Kidney (tissue), 14 donors: Measurements from ENCODE around the gene SNED1. TPM values are rescaled to one million over a fixed set of nuclear protein-coding genes. Genes with fewer than 3 reads are reported as not detected.

Source experiments
- DNase-seq, 5 donors: peaks; one replicate each; pipeline ENCODE4 v3.0.0-alpha.2; 2013 to 2020
- FAIRE-seq: peaks from 2 replicates; lab custom pipeline; 2012; peaks lifted over from hg19 to GRCh38; lab: Jason Lieb, UNC
- H3K27ac ChIP-seq, 2 donors: one replicate each; pipeline ENCODE4 v1.7.0; 2013; ENCODE audit warnings: low read depth in 2 of 2, low read length in 2 of 2, inconsistent platforms in 1 of 2
- H3K27me3 ChIP-seq: one replicate; pipeline ENCODE4 v1.7.1; 2013; ENCODE audit warnings: low read length, inconsistent platforms; ENCODE audit not compliant: control insufficient read depth, insufficient read depth
- H3K36me3 ChIP-seq, 3 donors: one replicate each; pipeline versions ENCODE4 v1.7.0 to v1.7.1; 2013; ENCODE audit warnings: low read length in 3 of 3, control low read depth in 1 of 3, inconsistent platforms in 1 of 3; ENCODE audit not compliant: insufficient read depth in 3 of 3, control insufficient read depth in 2 of 3
- H3K4me1 ChIP-seq, 3 donors: one replicate each; pipeline versions ENCODE4 v1.7.0 to v1.7.1; 2013; ENCODE audit warnings: low read length in 3 of 3, inconsistent platforms in 1 of 3, low read depth in 1 of 3; ENCODE audit not compliant: control insufficient read depth in 2 of 3, insufficient read depth in 2 of 3
- H3K4me3 ChIP-seq, 3 donors: one replicate each; pipeline versions ENCODE4 v1.7.0 to v1.8.1; 2013; ENCODE audit warnings: low read length in 3 of 3, control low read depth in 1 of 3, inconsistent platforms in 1 of 3
- H3K9ac ChIP-seq, 3 donors: one replicate each; pipeline versions ENCODE4 v1.7.0 to v1.7.1; 2013; ENCODE audit warnings: low read length in 3 of 3, control low read depth in 1 of 3, inconsistent platforms in 1 of 3
- H3K9me3 ChIP-seq, 3 donors: one replicate each; pipeline versions ENCODE4 v1.7.0 to v1.7.1; 2013; ENCODE audit warnings: low read length in 3 of 3, control low read depth in 1 of 3, inconsistent platforms in 1 of 3; ENCODE audit not compliant: control insufficient read depth in 2 of 3, insufficient read depth in 1 of 3
- intact Hi-C: fragments of 100-400 bp; cut with DNase I; formaldehyde crosslinking; loops from one replicate; pipeline ENCODE4 v1.11.1; 2022
- polyA plus RNA-seq: library from polyadenylated mRNA; stranded (reverse); fragments of 350-450 nt; fragmentation: Illumina TruSeq; extraction: RNeasy Lipid Tissue Mini Kit (QIAGEN cat#74804); gene quantifications from one replicate; pipeline ENCODE4 v1.2.3, GENCODE V29; 2014; ENCODE audit warnings: low read depth, low replicate concordance; ENCODE audit not compliant: insufficient read depth
- total RNA-seq: library from RNA; stranded (reverse); fragmentation: NEBNext Ultra II Directional; extraction: Animal tissue kit (Norgen Biotek cat#: 25700); gene quantifications from one replicate; pipeline ENCODE4 v1.2.1, GENCODE V29; 2021
- TF ChIP-seq, protein P1 (sequence below): IDR thresholded peaks from 3 replicates; pipeline ENCODE4 v1.5.1; 2012; ENCODE audit warnings: mild to moderate bottlenecking, moderate library complexity, borderline replicate concordance; ENCODE audit not compliant: insufficient read depth; ENCODE audit errors: extremely low read depth
- donor health status: control.
- donor health status: control.
- donor health status: control.
- donor health status: control.
- donor health status: control.
- donor health status: DM: yes; HTN: yes; CAD: no.
- donor health status: Normal renal cell carcinoma (clear cell type).

Gene SNED1
- total and polyA plus RNA-seq, 2 donors from 2014 or later = 3.0 to 42.1 TPM

DNA sequence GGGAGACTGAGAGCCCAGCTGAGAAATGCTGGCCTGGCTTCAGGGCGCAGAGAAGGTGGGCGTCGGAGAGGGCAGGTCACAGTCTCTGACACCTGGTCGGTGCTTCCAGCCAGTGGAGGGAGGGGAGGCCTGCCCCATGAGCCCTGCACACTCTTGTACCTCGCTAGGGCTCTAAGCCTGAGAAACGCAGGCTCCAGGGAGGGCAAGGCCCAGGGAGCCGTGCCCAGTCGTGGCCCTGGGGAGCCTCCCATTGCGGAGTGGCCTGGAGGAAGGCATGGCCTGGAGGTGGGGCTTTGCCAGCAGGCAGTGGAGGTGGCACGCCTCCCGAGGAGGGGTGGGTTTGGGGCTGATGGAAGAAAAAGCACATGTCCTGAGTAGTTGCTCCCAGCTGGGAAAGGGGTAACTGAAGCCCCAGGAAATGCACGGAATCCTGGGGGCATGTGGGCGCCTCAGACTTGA, 64.7 kb downstream of the SNED1 start:
- no peak overlapping the region for H3K9ac ChIP-seq
- no peaks in the 10 kb centered on the region for H3K27me3 ChIP-seq
- H3K4me1 ChIP-seq = peaks cover 0 to 2% (median 0%) of the 10 kb centered on the region in 3 donors
- H3K27ac ChIP-seq = no peak overlapping the region
- DNase-seq (peak in 1 of 5 donors; percentile 74), FAIRE-seq (no peak)
- H3K4me3 ChIP-seq = no peak overlapping the region
- TF ChIP-seq, protein P1, sequence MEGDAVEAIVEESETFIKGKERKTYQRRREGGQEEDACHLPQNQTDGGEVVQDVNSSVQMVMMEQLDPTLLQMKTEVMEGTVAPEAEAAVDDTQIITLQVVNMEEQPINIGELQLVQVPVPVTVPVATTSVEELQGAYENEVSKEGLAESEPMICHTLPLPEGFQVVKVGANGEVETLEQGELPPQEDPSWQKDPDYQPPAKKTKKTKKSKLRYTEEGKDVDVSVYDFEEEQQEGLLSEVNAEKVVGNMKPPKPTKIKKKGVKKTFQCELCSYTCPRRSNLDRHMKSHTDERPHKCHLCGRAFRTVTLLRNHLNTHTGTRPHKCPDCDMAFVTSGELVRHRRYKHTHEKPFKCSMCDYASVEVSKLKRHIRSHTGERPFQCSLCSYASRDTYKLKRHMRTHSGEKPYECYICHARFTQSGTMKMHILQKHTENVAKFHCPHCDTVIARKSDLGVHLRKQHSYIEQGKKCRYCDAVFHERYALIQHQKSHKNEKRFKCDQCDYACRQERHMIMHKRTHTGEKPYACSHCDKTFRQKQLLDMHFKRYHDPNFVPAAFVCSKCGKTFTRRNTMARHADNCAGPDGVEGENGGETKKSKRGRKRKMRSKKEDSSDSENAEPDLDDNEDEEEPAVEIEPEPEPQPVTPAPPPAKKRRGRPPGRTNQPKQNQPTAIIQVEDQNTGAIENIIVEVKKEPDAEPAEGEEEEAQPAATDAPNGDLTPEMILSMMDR = no peak
- H3K36me3 ChIP-seq = no peaks in the 10 kb centered on the region
- intact Hi-C loops = loop anchor here (10.0 kb wide), 1 partner anchor 208 kb away; no protein-coding TSS in a partner anchor
- no peaks in the 10 kb centered on the region for H3K9me3 ChIP-seq

DNA sequence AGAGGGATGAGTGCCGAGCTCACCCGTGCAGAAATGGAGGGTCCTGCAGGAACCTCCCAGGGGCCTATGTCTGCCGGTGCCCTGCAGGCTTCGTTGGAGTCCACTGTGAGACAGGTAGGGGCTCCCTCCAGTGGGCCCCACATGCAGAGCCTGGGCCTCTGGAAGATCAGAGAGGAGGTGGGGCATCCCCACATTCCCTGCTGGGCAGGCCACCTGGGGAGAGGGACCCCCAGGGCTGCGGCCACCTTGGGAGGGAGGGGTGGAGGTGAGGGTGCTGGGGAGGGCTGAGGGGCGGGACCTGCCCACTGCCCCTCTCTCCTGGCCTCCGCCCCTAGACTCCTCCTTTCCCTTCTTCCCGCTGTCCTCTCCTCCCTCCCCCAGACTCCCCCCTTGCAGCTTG, 65.2 kb downstream of the SNED1 start:
- H3K9me3 ChIP-seq = no peaks in the 10 kb centered on the region
- H3K27me3 ChIP-seq = no peaks in the 10 kb centered on the region
- no peak overlapping the region for H3K27ac ChIP-seq
- no peaks in the 10 kb centered on the region for H3K36me3 ChIP-seq
- peak overlapping the region in 1 of 3 donors; percentile 35 for H3K4me3 ChIP-seq
- intact Hi-C loops = loop anchor here (10.0 kb wide), 1 partner anchor 209 kb away; no protein-coding TSS in a partner anchor
- FAIRE-seq (no peak), DNase-seq (peak in 2 of 5 donors; percentile 28 to 80)
- H3K9ac ChIP-seq = no peak overlapping the region
- TF ChIP-seq, protein P1 = no peak
- peaks cover 0 to 2% (median 0%) of the 10 kb centered on the region in 3 donors for H3K4me1 ChIP-seq

DNA sequence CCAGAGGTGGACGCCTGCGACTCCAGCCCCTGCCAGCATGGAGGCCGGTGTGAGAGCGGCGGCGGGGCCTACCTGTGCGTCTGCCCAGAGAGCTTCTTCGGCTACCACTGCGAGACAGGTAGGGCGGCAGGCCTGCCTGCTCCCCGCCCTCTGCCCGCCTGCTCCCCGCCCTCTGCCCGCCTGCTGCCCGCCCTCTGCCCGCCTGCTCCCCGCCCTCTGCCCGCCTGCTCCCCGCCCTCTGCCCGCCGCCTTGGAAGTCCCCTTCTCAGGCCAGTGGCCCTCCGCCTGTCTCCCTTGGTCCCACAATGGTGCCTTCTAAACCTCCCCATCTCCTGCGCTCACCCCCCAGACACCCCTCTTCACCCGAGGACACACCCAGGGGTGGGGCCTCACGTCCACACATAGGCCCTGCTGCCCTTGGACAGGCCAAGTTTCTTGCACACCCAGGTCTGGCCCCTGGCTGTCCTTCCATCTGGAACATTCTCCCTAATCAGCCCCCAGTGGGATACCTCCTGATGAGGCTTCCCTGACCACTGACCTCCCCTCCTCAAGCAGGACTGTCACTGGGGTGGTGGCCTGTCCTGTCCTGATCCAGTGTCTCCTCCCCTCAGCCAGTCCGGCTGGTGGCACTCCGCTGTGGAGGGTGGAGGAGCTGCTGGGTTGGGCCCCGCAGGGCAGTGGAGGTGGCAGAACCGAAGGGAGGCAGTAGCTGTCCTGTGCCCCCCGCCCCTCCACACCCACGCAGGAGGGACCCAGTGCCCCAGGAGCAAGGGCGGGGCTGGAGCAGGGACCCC, 65.8 kb downstream of the SNED1 start:
- H3K9ac ChIP-seq = no peak overlapping the region
- TF ChIP-seq, protein P1 = no peak
- H3K4me1 ChIP-seq = peaks cover 0 to 2% (median 0%) of the 10 kb centered on the region in 3 donors
- FAIRE-seq (no peak), DNase-seq (peak in 3 of 5 donors; percentile 21 to 90 (median 52))
- no peaks in the 10 kb centered on the region for H3K27me3 ChIP-seq
- no peaks in the 10 kb centered on the region for H3K36me3 ChIP-seq
- no peaks in the 10 kb centered on the region for H3K9me3 ChIP-seq
- no peak overlapping the region for H3K27ac ChIP-seq
- intact Hi-C loops = loop anchor here (10.0 kb wide), 1 partner anchor 209 kb away; no protein-coding TSS in a partner anchor
- peak overlapping the region in 1 of 3 donors; percentile 35 for H3K4me3 ChIP-seq
